WTC11 (cell line): ENCODE measurements around the gene PNISR. TPM values are rescaled to one million over a fixed set of nuclear protein-coding genes. Genes with fewer than 3 reads are reported as not detected.

ENCODE experiments used
- ATAC-seq: fragments of 200-7000 bp; cut with Tn5 transposase; 2 replicates; pipeline ENCODE4 v1.10.0; 2021; ENCODE audit warnings: mild to moderate bottlenecking, moderate library complexity
- CTCF ChIA-PET: fragments of 300-600 bp; sonication (Branson Sonifier 250); formaldehyde crosslinking; loops from one replicate; lab custom pipeline; 2021; ENCODE audit warnings: antibody characterized with exemption; lab: Charles Lee
- POLR2A ChIA-PET: fragments of 350-600 bp; sonication (Branson Sonifier 250); formaldehyde crosslinking; loops from one replicate; lab custom pipeline; 2021; ENCODE audit warnings: antibody characterized with exemption; lab: Charles Lee
- DNase-seq: peaks from one replicate; pipeline ENCODE4 v3.0.0; 2021; ENCODE audit warnings: low spot score
- H3K27ac Mint-ChIP-seq: 2 replicates; pipeline ENCODE4 v1.8.0; 2021; ENCODE audit warnings: mixed read lengths
- H3K27me3 Mint-ChIP-seq: 2 replicates; pipeline ENCODE4 v1.8.0; 2021; ENCODE audit warnings: low read depth, mild to moderate bottlenecking, moderate library complexity, mixed read lengths
- H3K36me3 Mint-ChIP-seq: 2 replicates; pipeline ENCODE4 v1.8.0; 2021; ENCODE audit warnings: mixed read lengths
- H3K4me1 Mint-ChIP-seq: 2 replicates; pipeline ENCODE4 v1.8.0; 2022; ENCODE audit warnings: mixed read lengths
- H3K4me3 Mint-ChIP-seq: 2 replicates; pipeline ENCODE4 v1.8.0; 2021; ENCODE audit warnings: mild to moderate bottlenecking, moderate library complexity, mixed read lengths
- H3K9me3 Mint-ChIP-seq: 2 replicates; pipeline ENCODE4 v1.8.0; 2021; ENCODE audit warnings: mixed read lengths
- AR ChIP-seq: fragments of 250-450 bp; sonication (Bioruptor Pico); IDR thresholded peaks from 2 replicates; pipeline ENCODE4 v1.9.0; 2021; ENCODE audit warnings: mild to moderate bottlenecking
- ARID4B ChIP-seq: sonication (generic); formaldehyde crosslinking; IDR thresholded peaks from 2 replicates; pipeline ENCODE4 v1.8.0; 2023; ENCODE audit warnings: missing genetic modification reagents, mild to moderate bottlenecking, borderline replicate concordance
- FOXJ3 ChIP-seq: sonication (generic); formaldehyde crosslinking; IDR thresholded peaks from 2 replicates; pipeline ENCODE4 v1.9.0; 2021; ENCODE audit warnings: missing genetic modification reagents, mild to moderate bottlenecking, borderline replicate concordance
- GABPB1 ChIP-seq: sonication (generic); formaldehyde crosslinking; IDR thresholded peaks from 2 replicates; pipeline ENCODE4 v1.8.1; 2023; ENCODE audit warnings: mild to moderate bottlenecking, missing genetic modification reagents
- GRHL2 ChIP-seq: fragments of 250-450 bp; sonication (Bioruptor Pico); IDR thresholded peaks from 2 replicates; pipeline ENCODE4 v1.8.0; 2022; ENCODE audit warnings: mild to moderate bottlenecking, moderate library complexity; ENCODE audit not compliant: insufficient replicate concordance, severe bottlenecking
- HMGXB4 ChIP-seq: sonication (generic); formaldehyde crosslinking; IDR thresholded peaks from 2 replicates; pipeline ENCODE4 v1.8.1; 2023; ENCODE audit warnings: mild to moderate bottlenecking, moderate library complexity, missing genetic modification reagents
- JAZF1 ChIP-seq: fragments of 250-450 bp; sonication (Bioruptor Pico); IDR thresholded peaks from 2 replicates; pipeline ENCODE4 v1.9.0; 2021; ENCODE audit warnings: moderate library complexity, mild to moderate bottlenecking, inconsistent platforms
- MXD4 ChIP-seq: fragments of 250-450 bp; sonication (Bioruptor Pico); IDR thresholded peaks from 2 replicates; pipeline ENCODE4 v1.8.0; 2021; ENCODE audit warnings: mild to moderate bottlenecking, moderate library complexity, borderline replicate concordance
- RORB ChIP-seq: fragments of 250-450 bp; sonication (Bioruptor Pico); IDR thresholded peaks from 2 replicates; pipeline ENCODE4 v1.9.0; 2021; ENCODE audit warnings: mild to moderate bottlenecking
- ZNF138 ChIP-seq: sonication (generic); formaldehyde crosslinking; conservative IDR thresholded peaks from 2 replicates; pipeline ENCODE4 v1.8.1; 2022; ENCODE audit warnings: mild to moderate bottlenecking, moderate library complexity, missing genetic modification reagents
- total RNA-seq: library from RNA; stranded (reverse); gene quantifications from 3 replicates; pipeline ENCODE4 v1.2.3, GENCODE V29; 2021
- TF ChIP-seq, protein P1 (sequence below): fragments of 250-450 bp; sonication (Bioruptor Pico); IDR thresholded peaks from 2 replicates; pipeline ENCODE4 v1.9.0; 2021; ENCODE audit warnings: mild to moderate bottlenecking, borderline replicate concordance

PNISR gene
- total RNA-seq, 1 experiment from 2014 or later, result 156 TPM

DNA sequence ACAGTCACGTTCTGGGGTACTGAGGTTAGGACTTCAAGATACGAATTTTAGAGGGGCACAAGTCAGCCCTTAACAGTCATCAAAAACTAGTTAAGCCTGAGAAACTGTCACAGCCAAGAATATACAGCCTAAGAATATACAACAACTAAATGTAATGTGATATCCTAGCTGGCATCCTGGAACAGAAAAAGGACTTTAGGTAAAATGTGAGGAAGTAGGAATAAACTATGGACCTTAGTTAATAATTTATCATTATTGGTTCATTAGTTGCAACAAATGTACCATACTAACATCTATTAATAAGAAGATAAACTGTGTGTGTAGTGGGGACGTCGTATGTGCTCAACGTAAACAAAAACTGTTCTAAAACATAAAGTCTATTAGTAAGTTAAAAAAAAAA is 1.1 kb downstream of the PNISR start (continued):
- TF ChIP-seq HMGXB4 (CRISPR knock-in tag) (no peak), MXD4 (CRISPR knock-in tag) (no peak), RORB (no peak)

DNA sequence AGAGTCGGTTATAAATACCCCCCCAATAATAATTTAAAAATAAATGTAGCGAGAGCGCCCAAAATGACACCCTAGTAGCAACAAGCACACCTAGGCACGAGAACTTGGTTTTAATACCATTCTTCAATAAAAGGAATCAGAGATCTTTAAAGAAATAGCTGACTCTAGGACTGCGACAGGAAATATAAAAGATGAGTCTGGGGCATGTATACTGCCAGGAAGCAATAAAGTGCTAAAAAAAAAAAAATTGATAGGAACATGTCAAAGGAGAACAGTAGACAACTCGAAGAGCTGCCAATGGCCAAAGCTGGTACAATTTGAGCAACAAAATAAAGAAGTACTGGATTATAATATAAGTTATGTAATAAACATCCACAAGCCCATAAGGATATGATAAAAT is 2.2 kb downstream of the PNISR start:
- no peaks in the 10 kb centered on the region; the same call in 1 of the 2 replicates for H3K27me3 Mint-ChIP-seq
- H3K4me1 Mint-ChIP-seq, result peaks cover 63% of the 10 kb centered on the region
- CTCF ChIA-PET, result no interaction called here
- H3K36me3 Mint-ChIP-seq, result peaks cover 18% of the 10 kb centered on the region
- peak overlapping the region; percentile 97 for H3K4me3 Mint-ChIP-seq
- DNase-seq (no peak), ATAC-seq (no peak)
- TF ChIP-seq JAZF1 (CRISPR knock-in tag) (no peak), AR (CRISPR knock-in tag) (no peak), GRHL2 (no peak), GABPB1 (no peak), ARID4B (CRISPR knock-in tag) (no peak), FOXJ3 (no peak), ZNF138 (no peak)
- TF ChIP-seq, protein P1, sequence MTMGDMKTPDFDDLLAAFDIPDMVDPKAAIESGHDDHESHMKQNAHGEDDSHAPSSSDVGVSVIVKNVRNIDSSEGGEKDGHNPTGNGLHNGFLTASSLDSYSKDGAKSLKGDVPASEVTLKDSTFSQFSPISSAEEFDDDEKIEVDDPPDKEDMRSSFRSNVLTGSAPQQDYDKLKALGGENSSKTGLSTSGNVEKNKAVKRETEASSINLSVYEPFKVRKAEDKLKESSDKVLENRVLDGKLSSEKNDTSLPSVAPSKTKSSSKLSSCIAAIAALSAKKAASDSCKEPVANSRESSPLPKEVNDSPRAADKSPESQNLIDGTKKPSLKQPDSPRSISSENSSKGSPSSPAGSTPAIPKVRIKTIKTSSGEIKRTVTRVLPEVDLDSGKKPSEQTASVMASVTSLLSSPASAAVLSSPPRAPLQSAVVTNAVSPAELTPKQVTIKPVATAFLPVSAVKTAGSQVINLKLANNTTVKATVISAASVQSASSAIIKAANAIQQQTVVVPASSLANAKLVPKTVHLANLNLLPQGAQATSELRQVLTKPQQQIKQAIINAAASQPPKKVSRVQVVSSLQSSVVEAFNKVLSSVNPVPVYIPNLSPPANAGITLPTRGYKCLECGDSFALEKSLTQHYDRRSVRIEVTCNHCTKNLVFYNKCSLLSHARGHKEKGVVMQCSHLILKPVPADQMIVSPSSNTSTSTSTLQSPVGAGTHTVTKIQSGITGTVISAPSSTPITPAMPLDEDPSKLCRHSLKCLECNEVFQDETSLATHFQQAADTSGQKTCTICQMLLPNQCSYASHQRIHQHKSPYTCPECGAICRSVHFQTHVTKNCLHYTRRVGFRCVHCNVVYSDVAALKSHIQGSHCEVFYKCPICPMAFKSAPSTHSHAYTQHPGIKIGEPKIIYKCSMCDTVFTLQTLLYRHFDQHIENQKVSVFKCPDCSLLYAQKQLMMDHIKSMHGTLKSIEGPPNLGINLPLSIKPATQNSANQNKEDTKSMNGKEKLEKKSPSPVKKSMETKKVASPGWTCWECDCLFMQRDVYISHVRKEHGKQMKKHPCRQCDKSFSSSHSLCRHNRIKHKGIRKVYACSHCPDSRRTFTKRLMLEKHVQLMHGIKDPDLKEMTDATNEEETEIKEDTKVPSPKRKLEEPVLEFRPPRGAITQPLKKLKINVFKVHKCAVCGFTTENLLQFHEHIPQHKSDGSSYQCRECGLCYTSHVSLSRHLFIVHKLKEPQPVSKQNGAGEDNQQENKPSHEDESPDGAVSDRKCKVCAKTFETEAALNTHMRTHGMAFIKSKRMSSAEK (CRISPR knock-in tag), result no peak
- H3K27ac Mint-ChIP-seq, result no peak overlapping the region
- no peaks in the 10 kb centered on the region for H3K9me3 Mint-ChIP-seq
- POLR2A ChIA-PET, result no interaction called here
